Testis (tissue), 5 donors: ENCODE data around the gene COPS2. TPM values are rescaled to one million over a fixed set of nuclear protein-coding genes. Genes with fewer than 3 reads are reported as not detected.

Experiments used
- DNase-seq: peaks from one replicate; pipeline ENCODE4 v3.0.0-alpha.2; 2019
- H3K27ac ChIP-seq, 2 donors: fragments of 200-600 bp; sonication (generic); one replicate each; pipeline ENCODE4 v1.5.1; 2019
- H3K27me3 ChIP-seq: fragments of 200-600 bp; sonication (generic); one replicate; pipeline ENCODE4 v1.5.1; 2019
- H3K36me3 ChIP-seq: fragments of 200-600 bp; sonication (generic); one replicate; pipeline ENCODE4 v1.5.1; 2017; ENCODE audit warnings: low read depth; ENCODE audit errors: missing control alignments
- H3K4me1 ChIP-seq: fragments of 200-600 bp; sonication (generic); one replicate; pipeline ENCODE4 v1.5.1; 2019
- H3K4me3 ChIP-seq, 2 donors: fragments of 200-600 bp; sonication (generic); one replicate each; pipeline ENCODE4 v1.5.1; 2017 to 2019
- H3K9me3 ChIP-seq: fragments of 200-600 bp; sonication (generic); one replicate; pipeline ENCODE4 v1.5.1; 2017
- POLR2A ChIP-seq: fragments of 450-650 bp; IDR thresholded peaks from one replicate; pipeline ENCODE4 v1.6.1; 2017; ENCODE audit warnings: antibody characterized with exemption, mild to moderate bottlenecking, moderate library complexity
- WGBS, 2 donors: methylation state at CpG; one replicate each; pipeline ENCODE4 v1.1.5; 2018; 5-methylcytosine and 5-hydroxymethylcytosine counted together
- intact Hi-C: fragments of 100-400 bp; cut with DNase I; formaldehyde crosslinking; loops from one replicate; pipeline ENCODE4 v1.15.1; 2023; ENCODE audit warnings: low total_unique reads
- long read RNA-seq, 2 donors: transcript quantifications; one replicate each; lab custom pipeline, GENCODE V29; 2026
- polyA plus RNA-seq: library from polyadenylated mRNA; stranded (reverse); fragments of 350-450 nt; fragmentation: Illumina TruSeq; extraction: RNeasy Lipid Tissue Mini Kit (QIAGEN cat#74804); gene quantifications from one replicate; pipeline ENCODE4 v1.2.3, GENCODE V29; 2014; ENCODE audit warnings: low read depth, low replicate concordance; ENCODE audit not compliant: insufficient read depth
- total RNA-seq, 2 donors: library from RNA; depleted of rRNA; stranded (reverse); fragments of >200 nt; gene quantifications; one replicate each; pipeline ENCODE4 v1.2.3, GENCODE V29; 2016
- TF ChIP-seq, protein P1 (sequence below), 3 experiments: fragments of 450-650 bp in 2 of 3; fragments of 200-600 bp in 1 of 3; sonication (generic) in 1 of 3; IDR thresholded peaks; one replicate each; pipeline ENCODE4 v1.5.1; 2016 to 2019; ENCODE audit warnings: antibody characterized with exemption in 3 of 3, mild to moderate bottlenecking in 2 of 3, moderate library complexity in 1 of 3

The COPS2 gene
- total RNA-seq (10 to 100 TPM; 62.4 to 65.0 TPM), polyA plus RNA-seq (55.4 TPM)
- long read RNA-seq, donor 1, full-length matches to known transcripts = 16 of 16 reads
- long read RNA-seq, donor 1, partial matches to known transcripts = 0 of 16 reads
- long read RNA-seq, donor 1, other reads (novel, unspliced or antisense) = 0 of 16 reads
- long read RNA-seq, donor 2, full-length matches to known transcripts = 13 of 13 reads
- long read RNA-seq, donor 2, partial matches to known transcripts = 0 of 13 reads
- long read RNA-seq, donor 2, other reads (novel, unspliced or antisense) = 0 of 13 reads

DNA sequence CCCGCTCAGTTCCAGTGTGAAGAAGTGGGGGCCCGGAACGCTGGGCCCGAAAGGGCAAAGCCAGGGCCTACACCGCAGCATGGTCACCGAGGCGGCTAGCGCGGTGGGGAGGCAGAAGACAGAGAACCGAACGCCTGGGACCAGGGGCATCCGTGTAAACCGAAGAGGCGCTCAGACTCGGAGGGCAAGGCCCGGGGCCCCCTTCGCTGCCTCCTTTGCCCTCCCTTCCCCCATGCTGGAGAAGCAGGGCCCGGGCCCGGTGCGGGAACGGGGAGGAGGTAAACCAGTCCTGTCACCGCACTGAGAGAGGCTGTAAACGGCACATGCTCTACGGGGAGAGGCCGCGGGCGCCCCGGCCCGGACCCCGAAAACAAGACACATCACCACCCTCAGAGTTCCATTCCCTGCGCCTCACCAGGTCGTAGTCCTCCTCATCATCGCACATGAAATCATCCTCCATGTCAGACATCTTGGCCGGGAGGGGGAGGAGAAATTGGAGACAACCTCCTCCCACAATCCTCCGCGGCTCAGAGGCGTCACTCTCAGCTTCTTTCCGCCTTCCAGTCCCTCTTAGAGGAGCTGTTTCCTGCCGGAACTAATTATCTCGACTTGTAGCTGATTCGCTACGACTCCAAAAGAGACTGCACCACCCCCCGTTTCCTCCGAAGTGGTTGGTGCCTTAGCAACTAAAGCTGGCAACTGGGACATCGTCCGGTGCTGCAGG lies at the start of gene COPS2:
COPS2 (minus strand) TSS at position 490 of the 724 bp plus-strand sequence; CDS start at position 469, 21 bp downstream.
- peaks cover 10% of the 10 kb centered on the region for H3K4me1 ChIP-seq
- WGBS, 2 donors = 0 to 1% methylated on average over 17 to 44 of the region's 46 CpGs
- H3K27ac ChIP-seq = peak within 1 kb of the TSS; percentile 95
- H3K36me3 ChIP-seq = no peaks in the 10 kb centered on the region
- H3K9me3 ChIP-seq = no peaks in the 10 kb centered on the region
- TF ChIP-seq POLR2A = peak; percentile 1
- TF ChIP-seq, protein P1, sequence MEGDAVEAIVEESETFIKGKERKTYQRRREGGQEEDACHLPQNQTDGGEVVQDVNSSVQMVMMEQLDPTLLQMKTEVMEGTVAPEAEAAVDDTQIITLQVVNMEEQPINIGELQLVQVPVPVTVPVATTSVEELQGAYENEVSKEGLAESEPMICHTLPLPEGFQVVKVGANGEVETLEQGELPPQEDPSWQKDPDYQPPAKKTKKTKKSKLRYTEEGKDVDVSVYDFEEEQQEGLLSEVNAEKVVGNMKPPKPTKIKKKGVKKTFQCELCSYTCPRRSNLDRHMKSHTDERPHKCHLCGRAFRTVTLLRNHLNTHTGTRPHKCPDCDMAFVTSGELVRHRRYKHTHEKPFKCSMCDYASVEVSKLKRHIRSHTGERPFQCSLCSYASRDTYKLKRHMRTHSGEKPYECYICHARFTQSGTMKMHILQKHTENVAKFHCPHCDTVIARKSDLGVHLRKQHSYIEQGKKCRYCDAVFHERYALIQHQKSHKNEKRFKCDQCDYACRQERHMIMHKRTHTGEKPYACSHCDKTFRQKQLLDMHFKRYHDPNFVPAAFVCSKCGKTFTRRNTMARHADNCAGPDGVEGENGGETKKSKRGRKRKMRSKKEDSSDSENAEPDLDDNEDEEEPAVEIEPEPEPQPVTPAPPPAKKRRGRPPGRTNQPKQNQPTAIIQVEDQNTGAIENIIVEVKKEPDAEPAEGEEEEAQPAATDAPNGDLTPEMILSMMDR (IDR thresholded peaks at IDR 0.05) = peak in 1 of 3 experiments; percentile 11
- no peaks in the 10 kb centered on the region for H3K27me3 ChIP-seq
- H3K4me3 ChIP-seq = peak within 1 kb of the TSS; percentile 93 to 96
- DNase-seq = peak; percentile 98
- intact Hi-C loops = no loop called here

DNA sequence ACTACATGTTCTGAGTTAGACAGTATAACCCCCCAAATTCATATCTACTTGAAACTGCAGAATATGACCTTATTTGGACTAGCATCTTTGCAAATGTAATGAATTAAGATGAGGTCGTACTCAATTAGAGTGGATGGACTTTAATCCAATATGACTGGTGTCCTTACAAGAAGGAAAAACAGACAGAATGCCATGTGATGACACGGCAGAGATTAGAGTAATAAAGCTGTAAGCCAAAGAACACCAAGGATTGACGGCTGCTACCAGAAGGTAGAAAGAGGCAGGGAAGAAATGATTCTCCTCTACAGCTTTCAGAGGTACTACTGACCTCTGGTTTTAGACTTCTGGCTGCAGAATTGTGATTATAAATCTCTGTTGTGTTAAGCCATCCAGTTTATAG lies 44.9 kb upstream of the COPS2 start:
- Histone ChIP-seq H3K9me3 (no peaks in the 10 kb centered on the region), H3K27ac (no peak overlapping the region), H3K36me3 (no peaks in the 10 kb centered on the region), H3K4me1 (no peaks in the 10 kb centered on the region), H3K4me3 (no peak overlapping the region), H3K27me3 (no peaks in the 10 kb centered on the region)
- intact Hi-C loops = no loop called here
- TF ChIP-seq, protein P1 (IDR thresholded peaks at IDR 0.05) = no peak
- no peak for TF ChIP-seq POLR2A
- WGBS, 2 donors = 87 to 89% methylated on average over 3 of the region's 3 CpGs
- no peak for DNase-seq

DNA sequence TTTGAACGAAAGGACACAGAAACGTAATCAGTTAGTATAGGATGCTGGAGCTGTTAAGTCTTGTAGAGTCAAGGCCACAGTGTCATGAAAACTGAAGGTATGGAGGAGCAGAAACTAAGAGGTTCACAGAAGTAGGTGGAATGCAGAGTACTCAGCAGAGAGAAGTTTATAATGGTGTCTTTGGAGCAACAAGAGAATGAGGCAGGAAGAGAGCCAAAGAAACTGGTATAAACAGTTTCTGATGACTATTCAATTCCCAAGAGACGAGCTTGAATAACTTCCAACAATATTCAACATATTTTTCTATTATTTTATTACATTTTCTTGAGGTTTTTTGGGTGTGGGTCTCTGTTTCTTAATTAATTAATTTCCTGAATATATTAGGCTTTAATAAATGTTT lies 44.3 kb upstream of the COPS2 start:
- 54 to 67% methylated on average over 3 of the region's 3 CpGs for WGBS, 2 donors
- TF ChIP-seq POLR2A = no peak
- TF ChIP-seq, protein P1 (IDR thresholded peaks at IDR 0.05) = no peak

DNA sequence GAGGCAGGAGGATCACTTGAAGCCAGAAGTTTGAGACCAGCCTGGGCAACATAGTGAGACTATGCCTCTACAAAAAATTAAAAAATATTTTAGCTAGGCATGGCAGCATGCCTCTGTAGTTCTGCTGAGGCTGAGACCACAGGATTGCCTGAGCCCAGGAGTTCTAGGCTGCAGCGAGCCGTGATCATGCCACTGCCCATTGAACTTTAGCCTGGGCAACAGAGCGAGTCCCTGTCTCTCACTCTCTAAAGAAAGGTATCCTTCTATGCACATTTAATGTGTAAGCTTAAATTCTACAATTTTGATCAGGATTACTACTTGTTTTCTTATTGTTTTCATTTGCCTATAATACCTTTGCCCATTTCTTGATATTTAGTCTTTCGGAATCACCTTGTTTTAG lies 41.5 kb upstream of the COPS2 start:
- no peak for TF ChIP-seq POLR2A
- TF ChIP-seq, protein P1 (IDR thresholded peaks at IDR 0.05) = no peak
- Histone ChIP-seq H3K9me3 (no peaks in the 10 kb centered on the region), H3K4me1 (no peaks in the 10 kb centered on the region), H3K36me3 (no peaks in the 10 kb centered on the region), H3K27ac (no peak overlapping the region), H3K4me3 (no peak overlapping the region), H3K27me3 (no peaks in the 10 kb centered on the region)
- intact Hi-C loops = no loop called here
- no peak for DNase-seq
- WGBS, 2 donors = 95 to 98% methylated on average over 4 of the region's 4 CpGs

More for the DNA sequence above, 44.3 kb upstream of the COPS2 start:
- no peaks in the 10 kb centered on the region for H3K4me1 ChIP-seq
- DNase-seq = no peak
- H3K4me3 ChIP-seq = no peak overlapping the region
- H3K36me3 ChIP-seq = no peaks in the 10 kb centered on the region
- H3K27ac ChIP-seq = no peak overlapping the region
- intact Hi-C loops = no loop called here
- no peaks in the 10 kb centered on the region for H3K9me3 ChIP-seq
- no peaks in the 10 kb centered on the region for H3K27me3 ChIP-seq
